HG03442 (cell line): Measurements from ENCODE around the gene TRIM31.
"Not testable (repeated sequence)": the region's sequence is repeated elsewhere in the genome, so short reads cannot be mapped to it uniquely, and the experiment has no call there.

Experiments
- ATAC-seq: cut with Tn5 transposase; IDR thresholded peaks from one replicate; pipeline ENCODE4 v1.9.1; 2021; ENCODE audit warnings: mild to moderate bottlenecking, moderate library complexity; ENCODE audit not compliant: unreplicated experiment

TRIM31 gene

GRCh38 chr6:30118691-30119090, 5.8 kb upstream of the TRIM31 start:
- ATAC-seq: not testable (repeated sequence)

DNA sequence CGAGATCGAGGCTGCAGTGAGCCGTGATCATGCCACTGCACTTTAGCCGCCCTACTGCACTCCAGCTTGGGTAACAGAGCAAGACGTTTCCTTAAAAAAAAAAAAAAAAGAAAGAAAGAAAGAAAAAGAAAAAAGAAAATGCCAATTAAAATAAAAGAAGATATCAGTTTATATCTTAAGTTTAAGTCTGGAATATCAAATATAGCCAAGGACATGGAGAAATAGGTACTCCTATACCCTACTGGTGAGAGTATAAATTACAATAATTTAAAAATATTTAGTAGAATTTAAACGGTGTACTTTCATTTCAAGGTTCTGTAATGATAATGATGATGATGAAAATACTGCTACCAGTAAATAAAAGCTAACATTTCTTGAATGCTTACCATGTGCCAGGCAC, 3.8 kb upstream of the TRIM31 start:
- ATAC-seq: no peak

GRCh38 chr6:30113841-30114240, 951 bp upstream of the TRIM31 start:
- no peak for ATAC-seq

GRCh38 chr6:30112402-30112994, 392 bp downstream of the TRIM31 start:
- no peak for ATAC-seq

DNA sequence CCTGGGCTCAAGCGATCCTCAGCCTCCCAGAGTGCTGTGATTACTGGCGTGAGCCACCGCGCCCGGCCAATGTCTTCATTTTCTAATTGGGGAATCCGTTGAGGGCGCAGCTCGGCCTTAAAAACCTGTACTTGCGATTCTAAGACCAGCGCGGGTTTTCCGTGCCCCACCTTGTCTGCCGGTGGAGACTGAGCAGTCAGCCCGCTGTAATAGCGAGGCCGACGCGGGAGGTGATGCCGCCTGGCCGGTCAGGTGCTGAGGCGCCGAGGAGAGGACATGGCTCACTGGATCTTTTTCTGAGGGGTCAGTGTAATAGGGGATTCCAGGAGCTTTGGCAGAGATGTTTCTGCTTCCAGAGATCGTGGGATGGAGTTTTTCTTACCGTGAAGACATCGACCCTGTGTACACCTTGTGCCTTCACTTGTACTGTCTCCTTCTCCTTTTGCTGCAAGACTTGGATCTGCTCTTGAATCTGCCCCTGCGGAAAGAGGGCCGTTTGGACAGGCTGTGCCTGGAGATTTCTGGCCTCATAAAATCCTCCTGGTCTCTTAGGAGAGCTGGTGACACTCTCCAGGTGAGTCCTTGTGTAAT, 1.5 kb downstream of the TRIM31 start:
- no peak for ATAC-seq

GRCh38 chr6:30104661-30105060, 8.2 kb downstream of the TRIM31 start:
- no peak for ATAC-seq

GRCh38 chr6:30103872-30104179, 9.1 kb downstream of the TRIM31 start:
- no peak for ATAC-seq

- ATAC-seq: peak; percentile 59
Observed at GRCh38 chr6:30102970-30103871, 9.7 kb downstream of the TRIM31 start.

- ATAC-seq: no peak
Observed at GRCh38 chr6:30102414-30102969, 10.4 kb downstream of the TRIM31 start.

DNA sequence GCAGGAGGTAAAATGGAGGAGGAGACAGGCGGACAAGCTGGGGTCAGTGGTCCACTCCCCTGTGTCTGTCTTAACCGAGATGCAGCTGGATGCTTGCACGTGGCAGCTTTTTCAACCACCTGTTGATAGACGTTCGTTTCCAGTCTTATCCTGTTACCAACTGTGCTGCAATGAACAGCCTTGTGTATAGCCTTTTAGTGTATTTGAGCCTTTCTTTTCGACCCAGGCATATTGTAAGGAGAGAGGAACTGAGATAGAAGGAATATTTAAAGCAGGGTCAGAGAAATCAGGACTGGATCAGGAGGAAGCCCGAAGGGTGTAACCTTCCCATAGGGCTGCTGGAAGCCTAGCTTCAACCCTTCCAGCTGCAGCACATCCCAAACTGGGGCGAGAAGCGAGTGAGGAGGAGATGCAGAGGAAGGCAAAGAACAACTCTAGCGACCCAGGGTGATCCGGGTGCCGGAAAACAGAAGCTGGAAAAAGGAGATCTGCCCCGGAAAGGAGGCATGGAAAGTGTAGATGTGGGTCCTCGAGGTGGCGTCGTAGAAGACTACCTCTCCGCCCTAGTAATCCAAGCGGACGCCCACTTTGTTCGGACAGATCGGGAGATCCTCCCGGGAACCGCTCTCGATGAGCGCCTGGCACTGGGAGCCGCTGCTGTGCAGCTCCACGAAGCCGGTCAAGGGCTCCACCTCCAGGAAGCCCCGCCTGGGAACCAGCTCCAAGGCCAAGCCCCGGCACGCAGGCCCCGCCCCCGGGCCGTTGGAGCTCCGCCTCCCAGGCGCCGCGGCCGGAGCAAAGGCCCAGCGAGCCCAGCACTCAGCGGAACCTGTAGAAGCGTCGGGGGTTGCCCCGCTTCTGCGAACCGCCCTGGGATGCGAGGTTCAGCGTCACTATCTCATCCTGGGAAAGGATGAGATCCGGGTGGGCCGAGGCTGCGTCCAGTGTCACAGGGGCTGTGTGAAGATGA, 11.2 kb downstream of the TRIM31 start:
- ATAC-seq: peak; percentile 74

GRCh38 chr6:30100585-30101443, 12.1 kb downstream of the TRIM31 start:
- ATAC-seq: no peak

- ATAC-seq: no peak
Observed at GRCh38 chr6:30100154-30100553, 12.7 kb downstream of the TRIM31 start.

DNA sequence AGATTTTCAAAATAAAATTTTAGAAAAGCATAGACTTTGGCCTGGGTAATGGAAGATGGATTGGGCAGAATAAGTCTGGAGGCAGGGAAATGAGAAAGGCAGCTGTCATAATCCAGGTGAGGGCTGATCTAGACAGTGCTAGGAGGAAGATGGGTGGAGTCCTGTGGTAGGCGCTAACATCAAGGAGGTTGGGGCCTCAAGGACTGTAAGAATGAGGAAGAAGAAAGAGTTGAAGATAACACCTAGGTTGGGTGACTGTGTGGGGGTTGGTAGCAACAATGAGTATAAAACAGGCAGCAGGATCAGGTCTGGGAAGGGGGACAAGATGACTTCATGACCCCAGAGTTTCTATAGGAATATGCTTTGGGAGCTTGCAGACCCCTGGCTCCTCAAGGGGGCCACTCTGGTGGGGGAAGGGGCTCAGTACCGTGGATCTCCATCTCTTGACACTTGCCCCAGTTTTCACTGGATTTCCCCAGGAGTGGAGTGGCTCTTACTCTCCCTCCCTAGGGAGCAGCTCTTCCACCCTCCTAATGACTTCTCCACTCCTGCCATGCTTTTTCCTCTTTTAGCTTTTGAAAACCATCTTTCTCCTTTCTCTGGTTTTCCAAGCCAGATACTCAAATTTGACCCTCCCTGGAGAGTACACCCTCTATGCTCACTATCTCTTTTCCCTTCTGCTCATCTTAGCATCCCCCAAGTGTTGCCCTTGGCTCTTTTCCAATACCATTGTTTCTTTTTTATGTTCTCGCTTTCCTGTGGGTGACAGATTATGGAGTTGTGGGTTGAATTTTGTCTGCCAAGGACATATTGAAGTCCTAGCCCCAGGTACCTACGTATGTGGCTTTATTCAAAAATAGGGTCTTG, 14.8 kb downstream of the TRIM31 start:
- ATAC-seq: no peak

- ATAC-seq: no peak
Observed at GRCh38 chr6:30096829-30097228, 16.1 kb downstream of the TRIM31 start.

DNA sequence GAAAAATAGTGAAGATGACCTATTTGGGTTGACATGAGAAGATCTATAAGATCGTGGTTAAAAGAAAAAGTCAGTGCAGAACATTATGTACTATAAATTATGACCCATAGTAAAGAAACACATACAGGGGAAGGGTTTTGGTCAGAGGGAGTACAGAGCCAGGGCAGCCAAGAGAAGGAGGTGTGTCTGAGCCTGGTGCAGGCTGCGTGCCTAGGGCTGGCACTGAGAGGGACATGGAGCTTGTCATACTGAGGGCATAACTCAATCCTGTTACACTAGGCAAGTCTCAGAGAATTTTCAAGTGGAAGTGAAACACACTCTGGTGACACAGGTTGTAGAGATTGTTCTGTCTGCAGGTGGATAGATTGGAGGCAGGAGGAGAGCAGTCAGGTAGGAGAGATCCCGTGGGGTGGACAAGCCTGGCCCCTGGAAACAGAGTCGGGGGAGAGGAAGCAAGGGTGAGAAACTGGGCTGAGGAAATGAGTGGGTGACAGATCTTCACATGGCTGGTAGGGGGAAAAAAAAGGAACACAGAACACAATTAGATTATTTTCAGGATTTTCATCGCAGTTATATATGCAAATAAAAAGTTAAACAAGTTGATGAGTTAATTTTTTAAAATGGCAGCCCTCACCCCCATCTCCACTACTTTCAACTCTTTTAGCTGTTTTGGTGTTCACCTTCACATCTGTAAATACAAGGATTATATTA, 18.8 kb downstream of the TRIM31 start:
- ATAC-seq: no peak

- ATAC-seq: no peak
Observed at GRCh38 chr6:30092852-30093543, 19.9 kb downstream of the TRIM31 start.

DNA sequence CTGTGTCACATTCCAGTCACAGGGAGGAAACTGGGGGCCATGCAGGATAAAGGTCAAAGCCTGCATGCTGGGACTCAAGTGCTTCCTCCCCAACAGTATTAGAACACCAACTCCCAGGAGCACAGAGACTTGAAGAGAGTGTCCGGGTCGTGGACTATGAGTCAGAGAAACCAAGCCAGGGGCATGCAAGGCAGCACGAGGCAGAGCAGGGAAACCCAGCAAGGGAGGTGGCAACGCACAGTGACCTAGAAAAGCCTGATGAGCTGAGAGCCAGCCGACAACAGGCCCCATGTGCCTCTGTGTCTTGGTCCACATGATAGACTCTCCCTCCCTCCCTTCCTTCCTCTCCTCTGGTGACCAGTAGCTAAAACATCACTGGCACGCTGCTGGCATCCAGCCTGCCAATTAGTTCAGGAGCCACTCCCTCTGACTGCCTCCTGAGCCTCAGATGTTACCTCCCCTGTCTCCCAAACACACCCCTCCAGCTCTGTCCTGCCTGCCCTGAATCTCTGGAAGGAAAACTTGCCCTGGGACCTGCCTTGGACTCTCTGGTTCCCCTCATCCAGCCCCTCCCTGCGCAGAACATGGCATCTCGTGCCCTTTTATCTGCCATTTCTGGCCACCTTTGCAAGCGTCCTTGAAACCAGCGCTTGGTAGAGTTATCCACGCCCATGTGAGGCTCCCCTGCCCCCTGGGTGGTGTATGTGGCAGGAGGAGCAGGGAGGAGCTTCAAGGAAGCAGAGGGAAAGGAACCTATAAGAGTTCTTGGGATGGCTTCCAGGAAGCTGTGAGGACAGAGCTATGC, 21.1 kb downstream of the TRIM31 start:
- no peak for ATAC-seq
